Measurements from ENCODE around the gene CDH20.

Gene CDH20

DNA sequence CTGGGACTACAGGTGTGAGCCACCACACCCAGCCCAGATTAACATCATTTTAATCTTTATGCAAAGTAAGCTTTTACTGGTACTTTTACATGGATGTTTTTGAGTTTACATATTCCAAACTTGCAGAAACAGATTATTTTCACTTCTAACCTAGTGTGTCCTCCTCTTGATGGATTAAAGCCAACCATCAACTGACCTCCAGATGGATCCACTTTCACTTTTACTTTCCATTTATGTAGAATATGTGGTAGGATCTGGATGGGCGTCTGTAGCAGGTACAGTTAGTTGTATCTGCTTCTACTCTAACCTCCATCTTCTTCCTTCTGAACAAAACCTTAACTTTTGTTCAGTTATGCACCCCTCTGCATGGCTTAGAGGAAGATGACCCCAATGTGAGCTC is 264.1 kb downstream of the CDH20 start:
- Histone ChIP-seq H3K9me3 (ENCODE audit: control insufficient read depth, insufficient read depth, low read length) (no peaks in the 10 kb centered on the region), H3K9ac (ENCODE audit: low read depth, low read length) (no peak overlapping the region), H3K36me3 (ENCODE audit: insufficient read depth, low read length) (no peaks in the 10 kb centered on the region), H3K4me1 (ENCODE audit: insufficient read depth, low read length) (peaks cover 9% of the 10 kb centered on the region; the same call in 1 of the 2 replicates)

- Histone ChIP-seq H3K9ac (ENCODE audit: low read depth, low read length) (no peak overlapping the region), H3K4me1 (ENCODE audit: insufficient read depth, low read length) (peaks cover 22% of the 10 kb centered on the region), H3K36me3 (ENCODE audit: insufficient read depth, low read length) (peaks cover 7% of the 10 kb centered on the region; the same call in 1 of the 2 replicates), H3K9me3 (ENCODE audit: control insufficient read depth, insufficient read depth, low read length) (no peaks in the 10 kb centered on the region)
Observed at GRCh38 chr18:61600422-61600821, 267.2 kb downstream of the CDH20 start.

DNA sequence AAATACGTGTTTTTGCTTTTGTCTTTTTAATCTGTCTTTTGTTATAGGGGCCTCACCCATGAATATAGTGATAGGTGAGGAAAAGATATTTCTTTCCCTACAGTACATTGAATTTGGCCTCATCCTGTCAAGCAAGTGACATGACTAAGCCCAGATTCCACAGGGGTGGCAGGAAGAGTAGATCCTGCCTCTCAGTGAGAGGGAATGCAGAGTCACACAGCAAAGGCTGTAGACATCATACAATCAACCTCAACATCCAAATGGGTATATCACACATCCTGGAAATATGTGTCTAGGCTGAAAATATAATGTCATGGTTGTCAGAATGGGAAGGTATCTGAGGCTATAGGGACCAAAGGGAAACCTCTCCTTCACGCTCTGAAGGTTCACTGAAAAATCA is 269.6 kb downstream of the CDH20 start:
- H3K36me3 ChIP-seq (ENCODE audit: insufficient read depth, low read length): peaks cover 7% of the 10 kb centered on the region; the same call in 1 of the 2 replicates
- H3K9ac ChIP-seq (ENCODE audit: low read depth, low read length): no peak overlapping the region
- no peaks in the 10 kb centered on the region for H3K9me3 ChIP-seq (ENCODE audit: control insufficient read depth, insufficient read depth, low read length)
- peaks cover 35% of the 10 kb centered on the region for H3K4me1 ChIP-seq (ENCODE audit: insufficient read depth, low read length)

All from ES-I3 (cell line).